Esophagus (tissue), 2 donors: ENCODE results near the gene RIMBP2. TPM values are rescaled to one million over a fixed set of nuclear protein-coding genes. Genes with fewer than 3 reads are reported as not detected.

ENCODE experiments used
- H3K27ac ChIP-seq, 2 donors: one replicate each; pipeline ENCODE4 v1.5.1; 2013; ENCODE audit warnings: low read depth in 2 of 2, mild to moderate bottlenecking in 2 of 2, inconsistent platforms in 1 of 2, low read length in 1 of 2, moderate library complexity in 1 of 2
- H3K27me3 ChIP-seq, 2 donors: one replicate each; pipeline ENCODE4 v1.6.1; 2013; ENCODE audit warnings: low read length in 2 of 2, control low read depth in 1 of 2, mild to moderate bottlenecking in 1 of 2; ENCODE audit not compliant: insufficient read depth in 2 of 2, control insufficient read depth in 1 of 2
- H3K36me3 ChIP-seq, 2 donors: one replicate each; pipeline ENCODE4 v1.6.1; 2013; ENCODE audit warnings: low read length in 1 of 2; ENCODE audit not compliant: control insufficient read depth in 2 of 2, insufficient read depth in 2 of 2
- H3K4me1 ChIP-seq, 2 donors: one replicate each; pipeline ENCODE4 v1.6.1; 2013; ENCODE audit warnings: low read length in 1 of 2; ENCODE audit not compliant: control insufficient read depth in 2 of 2, insufficient read depth in 2 of 2
- H3K4me3 ChIP-seq, 2 donors: one replicate each; pipeline ENCODE4 v1.5.1; 2013; ENCODE audit warnings: low read length in 2 of 2, mild to moderate bottlenecking in 2 of 2, low read depth in 1 of 2, moderate library complexity in 1 of 2
- H3K9me3 ChIP-seq, 2 donors: one replicate each; pipeline ENCODE4 v1.6.1; 2013; ENCODE audit warnings: mild to moderate bottlenecking in 2 of 2, low read depth in 1 of 2, low read length in 1 of 2, moderate library complexity in 1 of 2; ENCODE audit not compliant: control insufficient read depth in 2 of 2, insufficient read depth in 1 of 2
- WGBS, 2 donors: extraction: QIAGEN DNeasy Blood & Tissue Kit; methylation state at CpG; one replicate each; pipeline ENCODE4 v1.1.7; 2013; 5-methylcytosine and 5-hydroxymethylcytosine counted together
- polyA plus RNA-seq, 2 donors: library from polyadenylated mRNA; stranded (reverse); fragments of 200-250 nt; gene quantifications; one replicate each; pipeline ENCODE4 v1.2.3, GENCODE V29; 2013
- donor health status: healthy with polysubstance abuse.
- donor health status: Bipolar disorder and iron deficiency.

RIMBP2 gene
- polyA plus RNA-seq, 2 donors, result 0.20 to 0.69 TPM

GRCh38 chr12:130707571-130707891, 8.6 kb downstream of the RIMBP2 start:
- Histone ChIP-seq H3K27ac (no peak overlapping the region), H3K4me3 (no peak overlapping the region), H3K36me3 (no peaks in the 10 kb centered on the region), H3K9me3 (no peaks in the 10 kb centered on the region), H3K27me3 (no peaks in the 10 kb centered on the region), H3K4me1 (peaks cover 0 to 4% of the 10 kb centered on the region in 2 donors)
- WGBS, 2 donors, result 84 to 87% methylated on average over 8 of the region's 8 CpGs

DNA sequence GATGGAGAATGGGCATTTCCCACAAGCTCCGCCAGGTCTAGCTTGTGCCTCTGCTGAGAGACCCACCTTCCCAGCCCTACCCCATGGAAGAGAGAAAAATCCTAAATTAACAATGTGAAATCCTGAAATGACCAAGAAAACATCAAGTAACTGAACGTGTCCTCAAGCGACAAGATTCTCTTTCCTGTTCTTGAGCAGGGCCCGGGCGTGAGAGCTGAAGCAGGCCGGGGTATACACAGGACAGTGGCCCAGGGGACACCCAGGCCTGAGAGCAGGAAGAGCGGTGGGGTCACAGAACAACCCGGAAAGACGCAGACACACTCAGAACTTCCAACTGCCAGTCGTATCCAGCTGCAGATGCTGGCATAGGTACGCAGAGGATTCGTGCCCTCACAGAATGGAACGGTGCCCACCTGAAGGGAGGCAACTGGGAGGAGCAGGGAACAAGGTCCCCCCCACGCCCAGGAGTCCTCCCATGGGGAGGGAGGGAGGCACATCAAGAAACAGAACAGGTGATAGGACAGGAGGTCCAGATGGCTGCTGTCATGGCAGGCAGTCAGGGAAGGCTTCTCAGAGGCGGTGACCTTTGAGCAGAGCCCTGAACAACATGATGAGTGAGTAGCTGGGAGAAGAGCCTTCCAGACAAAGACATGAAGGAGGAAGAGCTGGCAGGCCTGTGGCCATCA, 9.1 kb downstream of the RIMBP2 start:
- 73 to 80% methylated on average over 15 of the region's 15 CpGs for WGBS, 2 donors
- Histone ChIP-seq H3K27me3 (no peaks in the 10 kb centered on the region), H3K4me3 (no peak overlapping the region), H3K27ac (no peak overlapping the region), H3K4me1 (peaks cover 0 to 4% of the 10 kb centered on the region in 2 donors), H3K36me3 (no peaks in the 10 kb centered on the region), H3K9me3 (no peaks in the 10 kb centered on the region)

DNA sequence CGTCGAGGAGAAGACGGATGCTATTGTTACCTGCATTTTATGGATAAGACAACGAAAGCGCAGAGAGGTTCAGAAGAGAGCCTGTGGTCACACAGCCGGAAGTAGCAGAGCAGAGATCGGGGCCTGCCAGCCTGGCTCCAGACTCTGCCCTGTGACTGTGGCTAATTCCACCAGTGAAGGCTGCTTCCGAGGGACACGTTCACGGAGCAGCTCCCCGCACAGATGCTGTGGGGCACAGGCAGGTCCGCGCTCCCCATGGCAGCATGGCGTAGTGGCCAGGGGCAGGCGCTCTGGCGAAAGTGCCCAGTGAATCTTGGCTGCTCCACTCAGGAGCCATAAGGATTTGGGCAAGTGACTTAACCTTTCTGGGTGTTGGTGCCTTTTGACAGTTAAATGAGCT, 9.8 kb downstream of the RIMBP2 start:
- Histone ChIP-seq H3K9me3 (no peaks in the 10 kb centered on the region), H3K27me3 (no peaks in the 10 kb centered on the region), H3K27ac (no peak overlapping the region)

DNA sequence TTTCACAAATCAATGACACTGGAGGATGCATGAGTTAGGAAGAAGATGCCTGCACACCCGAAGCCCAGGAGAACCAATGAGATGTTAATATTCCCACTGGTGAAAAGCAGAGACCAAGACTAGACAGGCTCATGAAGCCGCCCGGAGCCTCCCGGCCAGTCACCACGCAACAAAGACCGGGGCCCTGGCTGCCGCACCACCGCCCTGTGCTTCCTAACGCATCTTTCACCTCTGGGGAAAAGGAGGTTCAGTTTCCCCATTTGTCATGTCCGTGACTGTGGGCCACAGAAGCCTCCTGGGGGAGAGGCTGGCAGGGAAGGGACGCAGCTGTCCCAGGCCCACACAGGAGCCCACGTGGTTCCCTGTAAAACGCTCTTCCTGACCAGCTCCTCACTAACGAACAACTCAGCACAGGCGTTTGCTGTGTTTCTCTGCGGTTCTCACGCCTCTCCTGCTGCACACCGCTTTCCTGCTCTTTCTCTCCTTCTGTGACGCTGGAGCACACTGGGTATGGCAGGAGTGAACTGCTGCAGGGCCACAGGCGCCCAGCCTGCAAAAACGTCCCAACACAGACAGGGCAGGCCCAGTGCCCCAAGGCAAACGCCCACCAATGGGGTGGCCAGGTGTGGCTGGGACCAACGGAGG, 10.8 kb downstream of the RIMBP2 start:
- Histone ChIP-seq H3K27ac (no peak overlapping the region), H3K27me3 (no peaks in the 10 kb centered on the region), H3K4me1 (no peaks in the 10 kb centered on the region), H3K36me3 (no peaks in the 10 kb centered on the region), H3K9me3 (no peaks in the 10 kb centered on the region), H3K4me3 (no peak overlapping the region)
- WGBS, 2 donors, result 60 to 62% methylated on average over 23 of the region's 23 CpGs

More for the DNA sequence above, 9.8 kb downstream of the RIMBP2 start:
- Histone ChIP-seq H3K36me3 (no peaks in the 10 kb centered on the region), H3K4me1 (no peaks in the 10 kb centered on the region), H3K4me3 (no peak overlapping the region)
- 90 to 93% methylated on average over 16 of the region's 16 CpGs for WGBS, 2 donors

- Histone ChIP-seq H3K4me1 (no peaks in the 10 kb centered on the region), H3K27me3 (no peaks in the 10 kb centered on the region), H3K4me3 (no peak overlapping the region), H3K36me3 (no peaks in the 10 kb centered on the region), H3K9me3 (no peaks in the 10 kb centered on the region), H3K27ac (no peak overlapping the region)
- WGBS, 2 donors, result 83 to 85% methylated on average over 13 of the region's 13 CpGs
These were observed 11.5 kb downstream of the RIMBP2 start for GRCh38 chr12:130704606-130705005.

- no peaks in the 10 kb centered on the region for H3K27me3 ChIP-seq
These were observed 12.2 kb downstream of the RIMBP2 start for GRCh38 chr12:130703733-130704375.

DNA sequence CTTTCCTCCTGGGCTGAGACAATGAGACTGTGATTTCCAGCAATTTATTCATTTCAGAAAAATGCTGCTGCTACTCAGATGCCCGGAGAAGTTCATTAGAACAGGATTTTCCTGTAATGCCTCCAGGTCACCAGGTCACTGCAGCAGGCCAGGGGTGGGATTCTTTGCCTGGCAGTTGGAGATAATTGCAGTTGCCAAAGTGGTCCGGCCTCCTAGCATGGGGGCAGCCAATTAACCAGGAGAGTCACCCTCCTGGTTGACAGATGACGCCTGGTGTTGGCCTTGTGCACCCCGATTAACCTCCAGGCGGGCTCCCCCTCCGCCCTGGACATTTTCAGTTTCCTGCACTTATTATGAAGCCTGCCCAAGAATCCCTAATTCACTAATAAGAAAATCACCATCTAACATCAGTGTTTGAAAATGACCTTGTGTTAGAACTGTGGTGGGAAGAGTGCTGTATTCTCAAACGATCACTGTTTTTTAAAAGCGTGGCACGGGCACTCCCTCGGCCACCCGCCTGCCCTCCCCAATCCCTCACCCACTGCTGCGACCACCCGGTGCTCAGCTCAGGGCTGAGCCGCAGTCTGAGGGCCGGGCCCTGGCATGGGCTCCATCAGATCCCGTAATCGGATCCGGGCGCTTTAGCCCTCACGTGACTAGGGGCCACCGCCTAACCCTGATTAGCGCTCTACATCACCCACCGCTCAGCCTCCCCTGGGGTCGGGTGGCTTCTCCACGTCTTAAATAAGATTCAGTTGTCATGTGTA, 12.9 kb downstream of the RIMBP2 start:
- Histone ChIP-seq H3K27me3 (no peaks in the 10 kb centered on the region), H3K27ac (no peak overlapping the region), H3K9me3 (no peaks in the 10 kb centered on the region), H3K36me3 (no peaks in the 10 kb centered on the region), H3K4me3 (no peak overlapping the region), H3K4me1 (no peaks in the 10 kb centered on the region)
- WGBS, 2 donors, result 70 to 76% methylated on average over 25 of the region's 25 CpGs

More at GRCh38 chr12:130703733-130704375, 12.2 kb downstream of the RIMBP2 start:
- Histone ChIP-seq H3K4me3 (no peak overlapping the region), H3K27ac (no peak overlapping the region), H3K4me1 (no peaks in the 10 kb centered on the region), H3K9me3 (no peaks in the 10 kb centered on the region), H3K36me3 (no peaks in the 10 kb centered on the region)
- WGBS, 2 donors, result 49 to 51% methylated on average over 14 to 15 of the region's 15 CpGs

DNA sequence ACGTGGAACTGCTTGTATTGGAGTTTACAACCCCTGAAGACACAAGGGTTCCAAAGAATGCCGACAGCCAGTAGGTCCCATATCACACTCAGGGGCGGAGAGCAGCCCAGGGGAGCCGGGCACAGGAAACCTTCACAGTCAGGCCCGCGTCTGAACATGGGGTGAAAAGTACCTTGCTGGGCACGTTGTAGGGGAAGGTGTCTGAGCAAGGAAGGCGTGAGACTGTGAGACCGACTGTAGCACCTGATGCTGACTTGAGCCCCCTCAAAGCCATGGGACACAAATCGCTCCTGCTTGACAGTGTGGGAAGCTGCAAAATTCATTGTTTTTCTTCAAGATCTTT, 14.7 kb downstream of the RIMBP2 start:
- H3K9me3 ChIP-seq, result no peaks in the 10 kb centered on the region
- H3K36me3 ChIP-seq, result no peaks in the 10 kb centered on the region
- no peak overlapping the region for H3K27ac ChIP-seq
- no peak overlapping the region for H3K4me3 ChIP-seq
- H3K4me1 ChIP-seq, result no peaks in the 10 kb centered on the region
- WGBS, 2 donors, result 80 to 90% methylated on average over 10 of the region's 10 CpGs
- H3K27me3 ChIP-seq, result no peaks in the 10 kb centered on the region

- Histone ChIP-seq H3K9me3 (no peaks in the 10 kb centered on the region), H3K27ac (no peak overlapping the region)
These were observed 15.4 kb downstream of the RIMBP2 start for GRCh38 chr12:130700492-130701401.

More at GRCh38 chr12:130700492-130701401, 15.4 kb downstream of the RIMBP2 start:
- Histone ChIP-seq H3K36me3 (no peaks in the 10 kb centered on the region), H3K27me3 (no peaks in the 10 kb centered on the region), H3K4me3 (no peak overlapping the region), H3K4me1 (no peaks in the 10 kb centered on the region)
- 67 to 80% methylated on average over 14 of the region's 14 CpGs for WGBS, 2 donors
